CD14-positive monocyte (primary cell): ENCODE data around the gene TSPYL1. TPM values are rescaled to one million over a fixed set of nuclear protein-coding genes. Genes with fewer than 3 reads are reported as not detected.
"Not testable (repeated sequence)": the region's sequence is repeated elsewhere in the genome, so short reads cannot be mapped to it uniquely, and the experiment has no call there.

Experiments
- DNase-seq, 3 donors: peaks; one replicate each; pipeline ENCODE4 v3.0.0-alpha.2; 2011 to 2022
- H2AFZ ChIP-seq: 2 replicates; pipeline ENCODE4 v1.6.0; 2012; ENCODE audit warnings: mild to moderate bottlenecking, low read depth, low read length, inconsistent platforms; ENCODE audit not compliant: insufficient read depth, poor library complexity, severe bottlenecking
- H3K27ac ChIP-seq, 2 donors: 1 replicate in 1 of 2; 2 replicates in 1 of 2; pipeline ENCODE4 v1.5.1; 2012 to 2013; ENCODE audit warnings: low read length in 2 of 2, control low read depth in 1 of 2, inconsistent platforms in 1 of 2, low read depth in 1 of 2, mild to moderate bottlenecking in 1 of 2
- H3K27me3 ChIP-seq, 2 donors: one replicate each; pipeline versions ENCODE4 v1.6.0 to v1.6.1; 2011 to 2013; ENCODE audit warnings: low read length in 2 of 2; ENCODE audit not compliant: control insufficient read depth in 2 of 2, insufficient read depth in 2 of 2
- H3K36me3 ChIP-seq, 2 donors: replicated peaks in 1 of 2; 1 replicate in 1 of 2; 2 replicates in 1 of 2; pipeline versions ENCODE4 v1.5.1 to v1.6.1; 2012 to 2013; ENCODE audit warnings: low read length in 2 of 2, control low read depth in 1 of 2, inconsistent platforms in 1 of 2, mild to moderate bottlenecking in 1 of 2; ENCODE audit not compliant: insufficient read depth in 2 of 2, control insufficient read depth in 1 of 2
- H3K4me1 ChIP-seq, 2 donors: 1 replicate in 1 of 2; 2 replicates in 1 of 2; pipeline versions ENCODE4 v1.5.1 to v1.6.1; 2012 to 2013; ENCODE audit warnings: low read length in 2 of 2, control low read depth in 1 of 2, inconsistent platforms in 1 of 2, mild to moderate bottlenecking in 1 of 2, moderate library complexity in 1 of 2; ENCODE audit not compliant: insufficient read depth in 2 of 2, control insufficient read depth in 1 of 2
- H3K4me2 ChIP-seq: replicated peaks from 2 replicates; pipeline ENCODE3; 2012; ENCODE audit warnings: low read length, moderate library complexity, mild to moderate bottlenecking; ENCODE audit not compliant: poor library complexity, severe bottlenecking; ENCODE audit errors: extremely low read depth
- H3K4me3 ChIP-seq, 3 experiments: fragments of 200-600 bp in 1 of 3; sonication (generic) in 1 of 3; replicated peaks in 1 of 3; 1 replicate in 2 of 3; 2 replicates in 1 of 3; pipeline ENCODE4 v1.5.1; 2011 to 2013; ENCODE audit warnings: low read length in 3 of 3, mild to moderate bottlenecking in 3 of 3, control low read depth in 2 of 3, low read depth in 2 of 3, inconsistent platforms in 1 of 3, moderate library complexity in 1 of 3
- H3K79me2 ChIP-seq: 2 replicates; pipeline ENCODE4 v1.6.0; 2012; ENCODE audit warnings: mild to moderate bottlenecking, control low read depth, inconsistent platforms, low read length, moderate library complexity; ENCODE audit not compliant: insufficient read depth
- H3K9ac ChIP-seq: 2 replicates; pipeline ENCODE4 v1.6.0; 2017; ENCODE audit warnings: low read length, mild to moderate bottlenecking; ENCODE audit not compliant: insufficient read depth, poor library complexity, severe bottlenecking
- H3K9me3 ChIP-seq, 2 donors: replicated peaks in 1 of 2; 1 replicate in 1 of 2; 2 replicates in 1 of 2; pipeline versions ENCODE4 v1.5.1 to v1.6.1; 2012 to 2013; ENCODE audit warnings: low read length in 2 of 2, control low read depth in 1 of 2; ENCODE audit not compliant: control insufficient read depth in 1 of 2, insufficient read depth in 1 of 2
- H4K20me1 ChIP-seq: 2 replicates; pipeline ENCODE4 v1.6.0; 2012; ENCODE audit warnings: mild to moderate bottlenecking, low read length, control low read depth, moderate library complexity; ENCODE audit not compliant: insufficient read depth
- H3K27ac Mint-ChIP-seq, 7 donors: one replicate each; pipeline ENCODE4 v1.8.0; 2020; ENCODE audit warnings: mild to moderate bottlenecking in 7 of 7, mixed read lengths in 7 of 7, moderate library complexity in 6 of 7, inconsistent platforms in 2 of 7
- H3K27me3 Mint-ChIP-seq, 3 donors: one replicate each; pipeline ENCODE4 v1.8.0; 2021 to 2022; ENCODE audit warnings: low read depth in 3 of 3, mild to moderate bottlenecking in 3 of 3, mixed read lengths in 3 of 3, moderate library complexity in 3 of 3, inconsistent platforms in 1 of 3
- H3K36me3 Mint-ChIP-seq, 2 donors: one replicate each; pipeline ENCODE4 v1.8.0; 2020; ENCODE audit warnings: mixed read lengths in 2 of 2, inconsistent platforms in 1 of 2, mild to moderate bottlenecking in 1 of 2
- H3K4me1 Mint-ChIP-seq: one replicate; pipeline ENCODE4 v1.8.0; 2020; ENCODE audit warnings: mild to moderate bottlenecking, mixed read lengths
- H3K4me3 Mint-ChIP-seq, 2 donors: one replicate each; pipeline ENCODE4 v1.8.0; 2020; ENCODE audit warnings: mild to moderate bottlenecking in 2 of 2, mixed read lengths in 2 of 2, moderate library complexity in 1 of 2
- H3K9me3 Mint-ChIP-seq, 7 donors: one replicate each; pipeline ENCODE4 v1.8.0; 2020 to 2022; ENCODE audit warnings: mixed read lengths in 7 of 7, mild to moderate bottlenecking in 6 of 7, moderate library complexity in 6 of 7, inconsistent platforms in 2 of 7
- WGBS: methylation state at CpG from one replicate; pipeline ENCODE4 v1.1.5; 2013; ENCODE audit warnings: missing lambda C conversion rate; ENCODE audit not compliant: insufficient coverage; 5-methylcytosine and 5-hydroxymethylcytosine counted together
- intact Hi-C, 2 donors: fragments of 100-400 bp; cut with micrococcal nuclease; formaldehyde crosslinking; loops; one replicate each; pipeline versions ENCODE4 v1.15.0 to v1.15.1; 2023
- polyA plus RNA-seq, 3 donors: library from polyadenylated mRNA; depleted of rRNA in 1 of 3; unstranded in 2 of 3; stranded (reverse) in 1 of 3; fragments of 300-500 nt in 2 of 3; fragments of >200 nt in 1 of 3; fragmentation: Illumina TruSeq in 2 of 3; gene quantifications; 1 replicate in 2 of 3; 2 replicates in 1 of 3; pipeline ENCODE4 v1.2.3, GENCODE V29; 2012 to 2021
- TF ChIP-seq, protein P1 (sequence below): fragments of 200-600 bp; IDR thresholded peaks from one replicate; pipeline ENCODE4 v1.8.0; 2022; ENCODE audit warnings: antibody characterized with exemption, mild to moderate bottlenecking

Gene TSPYL1
- polyA plus RNA-seq, 3 donors: 19.6 to 21.0 (median 20.0) TPM

DNA sequence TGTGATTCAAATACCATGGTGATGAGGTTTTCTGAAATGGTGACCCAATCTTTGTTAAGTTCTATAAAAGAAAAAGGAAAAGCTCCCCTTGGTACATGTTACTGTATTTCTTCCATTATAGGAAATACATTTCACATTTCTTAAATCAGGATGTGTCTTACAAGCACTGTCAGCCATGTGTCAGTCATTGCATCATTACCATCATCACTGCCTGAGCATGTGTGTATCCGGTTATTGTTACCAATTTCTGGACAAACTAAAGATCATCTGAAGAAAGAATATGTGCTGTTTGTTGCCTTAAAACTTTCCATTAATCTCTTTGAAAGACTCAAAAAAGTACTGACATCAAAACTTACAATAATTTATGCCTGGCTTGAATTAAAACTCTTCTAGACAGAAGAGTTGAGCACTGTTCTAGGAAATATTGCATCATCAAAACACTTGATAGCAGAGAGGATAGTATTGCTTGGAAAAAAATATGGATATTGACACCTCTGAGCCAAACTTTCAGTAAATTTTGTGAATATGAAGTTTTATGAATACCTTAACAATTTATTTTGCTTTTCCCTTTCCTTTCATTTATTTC is 7.1 kb upstream of the TSPYL1 start:
- Mint-ChIP-seq H3K4me3 (no peak overlapping the region), H3K36me3 (no peaks in the 10 kb centered on the region), H3K27ac (no peak overlapping the region), H3K4me1 (peaks cover 2% of the 10 kb centered on the region), H3K27me3 (peaks cover 0 to 2% (median 1%) of the 10 kb centered on the region in 3 donors), H3K9me3 (peaks cover 0 to 6% (median 0%) of the 10 kb centered on the region in 7 donors)
- H2AFZ ChIP-seq: no peak overlapping the region
- DNase-seq: peak; percentile 15 to 50 (median 33)
- H3K36me3 ChIP-seq: no peaks in the 10 kb centered on the region
- no peaks in the 10 kb centered on the region for H3K79me2 ChIP-seq
- intact Hi-C loops: no loop called here
- TF ChIP-seq, protein P1, sequence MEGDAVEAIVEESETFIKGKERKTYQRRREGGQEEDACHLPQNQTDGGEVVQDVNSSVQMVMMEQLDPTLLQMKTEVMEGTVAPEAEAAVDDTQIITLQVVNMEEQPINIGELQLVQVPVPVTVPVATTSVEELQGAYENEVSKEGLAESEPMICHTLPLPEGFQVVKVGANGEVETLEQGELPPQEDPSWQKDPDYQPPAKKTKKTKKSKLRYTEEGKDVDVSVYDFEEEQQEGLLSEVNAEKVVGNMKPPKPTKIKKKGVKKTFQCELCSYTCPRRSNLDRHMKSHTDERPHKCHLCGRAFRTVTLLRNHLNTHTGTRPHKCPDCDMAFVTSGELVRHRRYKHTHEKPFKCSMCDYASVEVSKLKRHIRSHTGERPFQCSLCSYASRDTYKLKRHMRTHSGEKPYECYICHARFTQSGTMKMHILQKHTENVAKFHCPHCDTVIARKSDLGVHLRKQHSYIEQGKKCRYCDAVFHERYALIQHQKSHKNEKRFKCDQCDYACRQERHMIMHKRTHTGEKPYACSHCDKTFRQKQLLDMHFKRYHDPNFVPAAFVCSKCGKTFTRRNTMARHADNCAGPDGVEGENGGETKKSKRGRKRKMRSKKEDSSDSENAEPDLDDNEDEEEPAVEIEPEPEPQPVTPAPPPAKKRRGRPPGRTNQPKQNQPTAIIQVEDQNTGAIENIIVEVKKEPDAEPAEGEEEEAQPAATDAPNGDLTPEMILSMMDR: no peak
- H3K27me3 ChIP-seq: no peaks in the 10 kb centered on the region
- H3K27ac ChIP-seq: no peak overlapping the region
- no peaks in the 10 kb centered on the region for H3K9me3 ChIP-seq
- no peak overlapping the region for H3K4me3 ChIP-seq
- H3K9ac ChIP-seq: no peak overlapping the region
- H4K20me1 ChIP-seq: no peaks in the 10 kb centered on the region
- no peak overlapping the region for H3K4me2 ChIP-seq
- WGBS: no CpG with 5 or more reads among the region's 1 CpG
- peaks cover under 1% of the 10 kb centered on the region in 2 donors for H3K4me1 ChIP-seq

DNA sequence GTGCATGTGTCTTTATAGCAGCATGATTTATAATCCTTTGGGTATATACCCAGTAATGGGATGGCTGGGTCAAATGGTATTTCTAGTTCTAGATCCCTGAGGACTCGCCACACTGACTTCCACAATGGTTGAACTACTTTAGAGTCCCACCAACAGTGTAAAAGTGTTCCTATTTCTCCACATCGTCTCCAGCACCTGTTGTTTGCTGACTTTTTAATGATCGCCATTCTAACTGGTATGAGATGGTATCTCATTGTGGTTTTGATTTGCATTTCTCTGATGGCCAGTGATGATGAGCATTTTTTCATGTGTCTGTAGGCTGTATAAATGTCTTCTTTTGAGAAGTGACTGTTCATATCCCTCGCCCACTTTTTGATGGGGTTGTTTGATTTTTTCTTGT is 5.3 kb upstream of the TSPYL1 start:
- H3K4me1 Mint-ChIP-seq, DNase-seq, H3K36me3 ChIP-seq, H3K9ac ChIP-seq, intact Hi-C loops, H3K27me3 Mint-ChIP-seq, H3K4me3 Mint-ChIP-seq, H3K4me2 ChIP-seq, H3K79me2 ChIP-seq, H3K27ac ChIP-seq, H3K4me3 ChIP-seq, H3K9me3 Mint-ChIP-seq, H3K9me3 ChIP-seq, H3K36me3 Mint-ChIP-seq, H3K4me1 ChIP-seq, H3K27me3 ChIP-seq, H2AFZ ChIP-seq, H4K20me1 ChIP-seq, H3K27ac Mint-ChIP-seq: not testable (repeated sequence)
- 100% methylated on average over 1 of the region's 4 CpGs for WGBS
